ENCODE data around the gene SUPT20HL1.
A peak's percentile ranks its signal among the peaks of the same experiment; 100 is the strongest.
"Not testable (repeated sequence)": the region's sequence is repeated elsewhere in the genome, so short reads cannot be mapped to it uniquely, and the experiment has no call there.

The SUPT20HL1 gene

DNA sequence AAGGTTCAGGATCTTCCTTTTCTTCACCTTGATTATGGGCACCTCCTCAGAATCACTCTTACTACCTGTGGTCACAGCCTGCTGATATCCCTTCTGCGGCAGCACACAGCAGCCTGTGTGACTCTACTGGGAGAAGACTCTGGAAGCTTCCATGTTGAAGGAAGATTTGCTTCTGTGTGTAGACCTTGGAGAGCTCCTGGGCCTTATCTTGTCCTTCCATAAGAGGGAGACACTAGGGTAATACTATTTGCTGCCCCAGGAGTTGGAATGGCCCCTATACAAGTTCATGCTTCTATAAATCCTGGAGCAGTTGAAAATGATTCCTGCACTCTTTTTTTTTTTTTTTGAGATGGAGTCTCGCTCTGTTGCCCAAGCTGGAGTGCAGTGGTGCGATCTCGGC lies 10.2 kb upstream of the SUPT20HL1 start:
- H3K27me3 ChIP-seq: peaks cover 0 to 14% (median 0%) of the 10 kb centered on the region in 11 experiments; a peak in 4 of 22 replicates
- H4K20me1 ChIP-seq: no peaks in the 10 kb centered on the region
- peaks cover 0 to 21% (median 0%) of the 10 kb centered on the region in 10 experiments; a peak in 4 of 20 replicates for H3K4me1 ChIP-seq

DNA sequence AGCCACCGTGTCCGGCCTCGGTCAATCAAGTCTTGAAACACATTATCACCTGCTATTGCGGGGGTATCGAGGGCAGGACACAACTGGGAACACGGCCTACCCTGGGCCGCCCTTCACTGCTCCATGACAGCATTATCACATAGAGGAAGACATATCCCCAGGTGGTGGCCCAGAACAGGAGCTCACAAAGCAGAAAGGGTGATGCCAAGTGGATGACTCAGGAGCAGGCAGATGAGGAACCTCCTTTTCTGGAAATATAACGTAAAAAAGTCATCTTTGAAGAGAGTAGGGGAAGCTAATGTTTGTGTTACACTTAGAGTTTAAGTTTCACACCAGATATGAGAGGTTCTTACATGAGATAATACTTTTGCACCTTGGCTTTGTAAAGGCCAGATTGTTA lies 5.3 kb upstream of the SUPT20HL1 start:
- Histone ChIP-seq H3K27ac (no peak overlapping the region), H3K4me3 (no peak overlapping the region), H3K36me3 (no peaks in the 10 kb centered on the region), H3K4me1 (peaks cover 14 to 37% (median 16%) of the 10 kb centered on the region in 10 experiments), H3K4me2 (0 out of 22 replicates have a peak overlapping the region, but pooled peaks of 2 of the 11 experiments have one; percentile 14 to 25), H3K9ac (no peak overlapping the region), H4K20me1 (no peaks in the 10 kb centered on the region), H3K27me3 (no peaks in the 10 kb centered on the region), H3K9me3 (replicated peaks in 1 of 11) (peaks cover 0 to 10% (median 4%) of the 10 kb centered on the region in 11 experiments; a peak in 5 of 22 replicates)
- no peak for TF ChIP-seq Cebpa-rat (IDR thresholded peaks at IDR 0.05)

More for the DNA sequence above, 10.2 kb upstream of the SUPT20HL1 start:
- no peak for TF ChIP-seq Cebpa-rat (IDR thresholded peaks at IDR 0.05)
- Histone ChIP-seq H3K4me2 (no peak overlapping the region), H3K36me3 (no peaks in the 10 kb centered on the region), H3K9ac (no peak overlapping the region), H3K4me3 (no peak overlapping the region), H3K9me3 (replicated peaks in 1 of 11) (no peaks in the 10 kb centered on the region), H3K27ac (no peak overlapping the region)

DNA sequence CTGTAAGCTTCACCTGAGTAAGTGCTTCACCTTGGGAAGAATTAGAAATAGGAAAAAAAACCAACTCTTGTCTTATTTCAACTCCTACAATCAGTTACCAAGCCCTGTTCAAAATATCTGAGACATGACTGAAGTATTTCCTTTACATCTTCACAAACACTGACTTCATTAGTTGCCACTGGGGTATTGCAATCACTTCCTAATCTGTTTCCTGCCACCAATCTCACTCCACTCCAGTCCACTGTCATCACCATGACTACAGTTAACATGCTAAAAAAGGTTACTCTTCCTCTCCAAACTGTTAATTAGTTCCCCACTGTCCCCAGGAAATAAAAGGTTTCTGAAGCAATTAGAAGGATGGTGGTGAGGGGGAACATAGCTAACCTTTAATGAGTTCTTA lies 3.3 kb upstream of the SUPT20HL1 start:
- no peak; a peak in 1 of 22 replicates for TF ChIP-seq Cebpa-rat (IDR thresholded peaks at IDR 0.05)
- Histone ChIP-seq H3K27ac (peak overlapping the region in 3 of 11 experiments; percentile 2 to 21 (median 10); a peak in 2 of 22 replicates), H4K20me1 (no peaks in the 10 kb centered on the region), H3K4me1 (peaks cover 14 to 37% (median 16%) of the 10 kb centered on the region in 10 experiments), H3K9me3 (replicated peaks in 1 of 11) (peaks cover 0 to 12% (median 4%) of the 10 kb centered on the region in 11 experiments; a peak in 5 of 22 replicates), H3K4me2 (peak overlapping the region; percentile 50 to 71 (median 58); a peak in 21 of 22 replicates), H3K27me3 (no peaks in the 10 kb centered on the region), H3K4me3 (no peak overlapping the region), H3K9ac (no peak overlapping the region), H3K36me3 (no peaks in the 10 kb centered on the region)

DNA sequence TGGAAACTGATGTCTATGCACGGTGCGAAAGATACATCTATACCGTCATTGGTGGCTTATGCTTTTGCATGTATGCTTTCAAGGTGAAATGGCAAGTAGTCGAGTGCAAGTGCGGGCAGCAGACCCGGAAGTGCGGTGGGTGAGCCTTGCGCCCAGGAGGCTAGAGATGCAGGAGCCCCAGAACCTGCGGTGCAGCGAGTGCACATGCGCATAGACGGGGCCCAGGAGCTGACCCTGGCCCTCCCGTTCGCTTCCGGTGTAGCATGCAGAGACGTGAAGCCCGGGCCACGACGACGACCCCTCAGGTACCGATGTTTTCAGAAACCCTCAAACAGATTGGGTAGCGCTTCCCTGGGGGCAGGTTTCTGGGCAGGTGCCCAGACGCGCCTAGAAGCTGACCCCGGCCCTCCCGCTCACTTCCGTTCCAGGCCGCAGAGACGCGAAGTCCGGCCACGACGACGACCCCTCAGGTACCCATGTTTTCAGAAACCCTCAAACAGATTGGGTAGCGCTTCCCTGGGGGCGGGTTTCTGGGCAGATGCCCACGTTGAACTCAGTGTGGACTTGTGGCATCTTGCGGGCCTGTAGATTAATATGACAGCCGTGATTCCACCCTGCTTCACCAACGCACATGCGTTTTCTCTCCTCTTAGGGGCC lies 1.8 kb downstream of the SUPT20HL1 start:
- not testable (repeated sequence) for H3K36me3 ChIP-seq, H4K20me1 ChIP-seq, H3K9ac ChIP-seq, H3K27me3 ChIP-seq, H3K27ac ChIP-seq, H3K4me1 ChIP-seq, H3K4me2 ChIP-seq, H3K4me3 ChIP-seq
- H3K9me3 ChIP-seq (replicated peaks in 1 of 11): peaks cover 0 to 12% (median 4%) of the 10 kb centered on the region in 11 experiments; a peak in 5 of 22 replicates

DNA sequence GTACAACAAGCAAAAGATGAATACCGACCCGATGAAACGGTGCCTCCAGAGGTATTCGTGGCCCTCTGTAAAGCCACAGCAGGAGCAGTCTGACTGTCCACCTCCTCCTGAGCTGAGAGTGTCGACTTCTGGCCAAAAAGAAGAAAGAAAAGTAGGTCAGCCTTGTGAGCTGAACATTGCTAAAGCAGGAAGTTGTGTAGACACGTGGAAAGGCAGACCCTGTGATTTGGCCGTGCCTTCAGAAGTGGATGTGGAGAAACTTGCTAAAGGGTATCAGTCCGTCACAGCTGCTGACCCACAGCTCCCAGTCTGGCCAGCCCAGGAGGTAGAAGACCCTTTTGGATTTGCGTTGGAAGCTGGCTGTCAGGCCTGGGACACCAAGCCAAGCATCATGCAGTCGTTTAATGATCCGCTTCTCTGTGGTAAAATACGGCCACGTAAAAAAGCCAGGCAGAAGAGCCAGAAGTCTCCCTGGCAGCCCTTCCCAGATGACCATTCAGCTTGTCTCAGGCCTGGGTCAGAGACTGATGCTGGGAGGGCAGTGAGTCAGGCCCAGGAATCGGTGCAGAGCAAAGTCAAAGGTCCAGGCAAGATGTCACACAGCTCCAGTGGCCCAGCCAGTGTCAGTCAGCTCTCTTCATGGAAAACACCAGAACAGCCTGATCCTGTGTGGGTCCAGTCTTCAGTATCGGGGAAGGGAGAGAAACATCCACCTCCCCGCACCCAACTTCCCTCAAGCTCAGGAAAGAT lies 3.2 kb downstream of the SUPT20HL1 start:
- H3K4me1 ChIP-seq, H3K27ac ChIP-seq, H3K36me3 ChIP-seq, H3K4me2 ChIP-seq, H4K20me1 ChIP-seq, H3K4me3 ChIP-seq, H3K9ac ChIP-seq, H3K27me3 ChIP-seq: not testable (repeated sequence)
- peaks cover 0 to 10% (median 4%) of the 10 kb centered on the region in 11 experiments; a peak in 5 of 22 replicates for H3K9me3 ChIP-seq (replicated peaks in 1 of 11)

DNA sequence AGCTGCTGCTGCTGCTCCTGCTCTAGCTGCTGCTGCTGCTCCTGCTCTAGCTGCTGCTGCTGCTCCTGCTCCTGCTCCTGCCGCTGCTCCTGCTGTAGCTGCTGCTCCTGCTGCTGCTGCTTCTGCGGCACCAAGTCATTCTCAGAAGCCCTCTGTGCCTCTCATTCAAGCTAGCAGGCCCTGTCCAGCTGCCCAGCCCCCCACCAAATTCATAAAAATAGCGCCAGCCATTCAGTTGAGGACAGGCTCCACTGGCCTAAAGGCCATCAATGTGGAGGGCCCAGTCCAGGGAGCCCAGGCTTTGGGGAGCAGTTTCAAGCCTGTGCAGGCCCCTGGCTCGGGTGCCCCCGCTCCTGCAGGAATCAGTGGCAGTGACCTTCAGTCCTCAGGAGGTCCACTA lies 3.9 kb downstream of the SUPT20HL1 start:
- H4K20me1 ChIP-seq: no peaks in the 10 kb centered on the region
- no peak overlapping the region for H3K4me2 ChIP-seq
- peaks cover 0 to 4% (median 0%) of the 10 kb centered on the region in 11 experiments; a peak in 1 of 22 replicates for H3K27me3 ChIP-seq
- peaks cover 0 to 8% (median 0%) of the 10 kb centered on the region in 10 experiments; a peak in 4 of 20 replicates for H3K4me1 ChIP-seq
- no peak overlapping the region for H3K9ac ChIP-seq
- TF ChIP-seq Cebpa-rat (IDR thresholded peaks at IDR 0.05): no peak
- H3K36me3 ChIP-seq: no peaks in the 10 kb centered on the region
- H3K27ac ChIP-seq: no peak overlapping the region
- H3K4me3 ChIP-seq: no peak overlapping the region
- 0 out of 22 replicates have a peak, but pooled peaks cover 0 to 4% (median 0%) of the 10 kb centered on the region in 11 experiments for H3K9me3 ChIP-seq (replicated peaks in 1 of 11)

DNA sequence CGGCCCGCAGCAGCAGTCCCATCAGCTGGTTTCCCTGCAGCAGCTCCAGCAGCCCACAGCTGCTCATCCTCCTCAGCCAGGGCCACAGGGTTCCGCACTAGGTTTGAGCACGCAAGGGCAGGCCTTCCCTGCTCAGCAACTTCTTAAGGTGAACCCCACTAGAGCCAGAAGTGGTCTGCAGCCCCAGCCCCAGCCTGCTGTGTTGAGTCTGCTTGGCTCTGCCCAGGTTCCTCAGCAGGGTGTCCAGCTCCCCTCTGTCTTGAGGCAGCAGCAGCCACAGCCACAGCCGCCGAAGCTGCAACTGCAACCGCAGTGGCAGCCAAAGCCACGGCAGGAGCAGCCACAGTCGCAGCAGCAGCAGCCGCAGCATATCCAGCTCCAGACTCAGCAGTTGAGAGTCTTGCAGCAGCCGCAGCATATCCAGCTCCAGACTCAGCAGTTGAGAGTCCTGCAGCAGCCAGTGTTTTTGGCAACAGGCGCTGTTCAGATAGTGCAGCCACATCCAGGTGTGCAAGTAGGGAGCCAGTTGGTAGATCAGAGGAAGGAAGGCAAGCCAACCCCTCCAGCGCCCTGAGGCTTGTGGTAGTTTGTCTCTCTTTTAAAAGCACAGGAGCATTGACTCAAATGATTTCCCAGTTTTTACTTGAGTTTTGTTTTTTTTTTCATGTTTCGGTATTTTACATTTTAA lies 4.6 kb downstream of the SUPT20HL1 start:
- no peak overlapping the region for H3K4me3 ChIP-seq
- 0 out of 22 replicates have a peak, but pooled peaks cover 0 to 4% (median 0%) of the 10 kb centered on the region in 11 experiments for H3K9me3 ChIP-seq (replicated peaks in 1 of 11)
- peaks cover 0 to 6% (median 0%) of the 10 kb centered on the region in 11 experiments; a peak in 1 of 22 replicates for H3K27me3 ChIP-seq
- H3K27ac ChIP-seq: no peak overlapping the region
- H3K4me2 ChIP-seq: no peak overlapping the region
- no peak overlapping the region for H3K9ac ChIP-seq
- no peak for TF ChIP-seq Cebpa-rat (IDR thresholded peaks at IDR 0.05)
- H3K4me1 ChIP-seq: peaks cover 0 to 14% (median 0%) of the 10 kb centered on the region in 10 experiments; a peak in 6 of 20 replicates
- no peaks in the 10 kb centered on the region for H3K36me3 ChIP-seq
- H4K20me1 ChIP-seq: no peaks in the 10 kb centered on the region

GRCh38 chrX:24366762-24367400 lies 6.4 kb downstream of the SUPT20HL1 start:
- H3K9ac ChIP-seq; H3K4me2 ChIP-seq; H3K4me3 ChIP-seq; H4K20me1 ChIP-seq; H3K27me3 ChIP-seq; H3K27ac ChIP-seq; H3K36me3 ChIP-seq; H3K9me3 ChIP-seq (replicated peaks in 1 of 11): not testable (repeated sequence)
- peaks cover 0 to 32% (median 2%) of the 10 kb centered on the region in 10 experiments; a peak in 7 of 20 replicates for H3K4me1 ChIP-seq

Measured in BLaER1 treated with 17β-estradiol and CSF1 and Interleukin-3, amounts not matched to agents 10 nM and 100 nM (cell line).